Measurements from ENCODE around the gene CPSF4. TPM values are rescaled to one million over a fixed set of nuclear protein-coding genes. Genes with fewer than 3 reads are reported as not detected.

Gene CPSF4
- total RNA-seq, 1 experiment from 2014 or later, result 37.2 TPM

DNA sequence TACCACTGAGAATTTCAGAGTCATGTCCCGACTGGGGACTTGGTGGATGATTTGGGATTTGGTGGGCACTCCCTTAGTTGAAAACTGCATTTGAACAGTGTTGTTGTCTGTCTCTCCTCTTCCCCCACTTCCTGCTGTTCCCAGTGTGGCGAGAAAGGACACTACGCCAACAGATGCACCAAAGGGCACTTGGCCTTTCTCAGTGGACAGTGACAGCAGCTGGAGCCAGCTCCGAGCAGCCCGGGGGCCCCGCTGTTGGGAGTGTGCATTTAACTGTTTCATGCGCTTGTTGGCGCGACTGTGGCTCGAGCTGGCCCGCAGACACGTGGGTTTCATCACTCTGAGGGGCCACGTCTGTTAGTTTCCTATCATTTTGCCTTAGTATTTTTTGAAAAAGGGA is 17.5 kb downstream of the CPSF4 start:
- no TSS peak for BruUV-seq (replicated peaks)
- no peak for DNase-seq
- no peaks in the 10 kb centered on the region for H3K4me1 Mint-ChIP-seq (ENCODE audit: low read depth, unreplicated experiment)
- no peak overlapping the region for H3K4me3 Mint-ChIP-seq (ENCODE audit: low read depth, unreplicated experiment)
- no peak overlapping the region for H3K27ac Mint-ChIP-seq (ENCODE audit: unreplicated experiment)
- intact Hi-C loops (cut with micrococcal nuclease; ENCODE audit: unreplicated experiment), result no loop called here
- H3K9me3 Mint-ChIP-seq (ENCODE audit: low read depth, unreplicated experiment), result no peaks in the 10 kb centered on the region
- TF ChIP-seq, protein P1, sequence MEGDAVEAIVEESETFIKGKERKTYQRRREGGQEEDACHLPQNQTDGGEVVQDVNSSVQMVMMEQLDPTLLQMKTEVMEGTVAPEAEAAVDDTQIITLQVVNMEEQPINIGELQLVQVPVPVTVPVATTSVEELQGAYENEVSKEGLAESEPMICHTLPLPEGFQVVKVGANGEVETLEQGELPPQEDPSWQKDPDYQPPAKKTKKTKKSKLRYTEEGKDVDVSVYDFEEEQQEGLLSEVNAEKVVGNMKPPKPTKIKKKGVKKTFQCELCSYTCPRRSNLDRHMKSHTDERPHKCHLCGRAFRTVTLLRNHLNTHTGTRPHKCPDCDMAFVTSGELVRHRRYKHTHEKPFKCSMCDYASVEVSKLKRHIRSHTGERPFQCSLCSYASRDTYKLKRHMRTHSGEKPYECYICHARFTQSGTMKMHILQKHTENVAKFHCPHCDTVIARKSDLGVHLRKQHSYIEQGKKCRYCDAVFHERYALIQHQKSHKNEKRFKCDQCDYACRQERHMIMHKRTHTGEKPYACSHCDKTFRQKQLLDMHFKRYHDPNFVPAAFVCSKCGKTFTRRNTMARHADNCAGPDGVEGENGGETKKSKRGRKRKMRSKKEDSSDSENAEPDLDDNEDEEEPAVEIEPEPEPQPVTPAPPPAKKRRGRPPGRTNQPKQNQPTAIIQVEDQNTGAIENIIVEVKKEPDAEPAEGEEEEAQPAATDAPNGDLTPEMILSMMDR (IDR thresholded peaks at IDR 0.05; ENCODE audit: unreplicated experiment), result no peak
- CTCF ChIA-PET, result no interaction called here
- no peaks in the 10 kb centered on the region for H3K27me3 Mint-ChIP-seq (ENCODE audit: unreplicated experiment)
- H3K36me3 Mint-ChIP-seq (ENCODE audit: insufficient read depth, unreplicated experiment), result peaks cover 33% of the 10 kb centered on the region

DNA sequence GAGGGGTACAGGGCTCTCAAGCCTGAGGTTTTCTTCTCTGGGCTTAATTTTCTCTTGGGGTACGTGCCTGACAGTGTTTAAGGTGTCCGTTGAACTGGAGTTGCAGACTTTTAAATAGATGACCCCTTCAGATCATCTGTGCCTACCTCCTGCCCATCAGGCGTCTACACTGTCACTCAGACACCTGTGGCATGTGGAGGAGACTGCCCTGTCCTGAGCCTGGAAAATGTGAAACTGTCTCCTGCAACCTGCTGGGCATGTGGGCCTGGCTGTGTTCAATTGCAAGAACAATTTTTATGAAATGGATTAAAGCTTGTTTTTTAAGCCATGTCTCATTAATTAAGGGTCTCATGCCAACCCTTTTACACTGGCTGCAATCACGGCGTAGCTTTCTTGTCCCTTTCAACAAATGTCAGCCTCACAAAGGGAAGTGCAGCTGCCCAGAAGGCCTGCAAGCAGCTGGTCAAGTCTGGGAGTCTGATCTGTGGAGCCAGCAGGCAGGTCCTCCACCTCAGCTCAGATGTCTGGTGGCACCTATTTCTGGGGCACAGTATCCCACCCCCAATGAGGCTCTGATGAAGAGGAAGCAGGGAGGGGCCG is 18.4 kb downstream of the CPSF4 start:
- CTCF ChIA-PET, result no interaction called here
- Mint-ChIP-seq H3K36me3 (ENCODE audit: insufficient read depth, unreplicated experiment) (peaks cover 33% of the 10 kb centered on the region), H3K27ac (ENCODE audit: unreplicated experiment) (no peak overlapping the region), H3K4me1 (ENCODE audit: low read depth, unreplicated experiment) (no peaks in the 10 kb centered on the region), H3K9me3 (ENCODE audit: low read depth, unreplicated experiment) (no peaks in the 10 kb centered on the region), H3K27me3 (ENCODE audit: unreplicated experiment) (no peaks in the 10 kb centered on the region), H3K4me3 (ENCODE audit: low read depth, unreplicated experiment) (no peak overlapping the region)
- TF ChIP-seq, protein P1 (IDR thresholded peaks at IDR 0.05; ENCODE audit: unreplicated experiment), result no peak
- intact Hi-C loops (cut with micrococcal nuclease; ENCODE audit: unreplicated experiment), result no loop called here
- no peak for DNase-seq
- no TSS peak for BruUV-seq (replicated peaks)

DNA sequence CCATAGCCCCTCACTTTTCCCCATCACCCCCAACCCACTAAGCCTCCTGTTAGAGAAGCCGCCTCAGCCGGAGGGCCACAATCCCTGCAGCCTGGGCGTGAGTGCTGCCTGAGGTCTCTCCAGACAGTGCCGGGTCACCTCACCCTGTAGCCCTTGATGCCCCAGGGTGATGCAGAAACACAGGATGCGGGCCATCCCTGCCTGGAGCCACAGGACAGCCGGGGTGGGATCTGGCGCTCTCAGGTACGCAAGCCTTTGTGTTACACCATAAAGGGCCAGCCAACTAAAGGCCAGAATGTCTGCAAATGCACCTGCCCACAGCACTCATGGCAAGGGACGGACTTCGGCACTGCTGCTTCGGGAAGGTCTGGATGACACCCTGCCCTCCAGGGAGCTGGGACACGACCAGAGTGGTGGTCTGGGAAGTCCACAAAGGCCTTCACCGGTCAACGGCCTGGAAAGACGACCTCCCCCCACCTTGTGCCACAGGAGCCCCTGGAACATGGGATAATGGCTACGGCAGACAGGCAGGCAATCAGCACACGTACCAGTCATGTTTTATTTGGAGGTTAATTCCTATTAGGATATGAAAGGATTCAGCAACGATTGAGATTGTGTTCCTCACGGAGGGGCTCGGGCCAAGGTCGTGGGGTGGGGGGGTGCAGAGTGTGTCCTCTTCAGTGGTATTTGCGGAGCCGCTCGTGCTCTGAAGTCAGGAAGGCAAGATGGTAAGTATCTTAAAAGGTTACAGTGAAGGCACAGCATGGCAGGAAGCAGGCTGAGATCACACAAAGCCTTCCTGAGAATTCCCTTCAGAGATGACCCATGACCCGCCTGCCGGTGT is 19.1 kb downstream of the CPSF4 start:
- BruUV-seq (replicated peaks), result no TSS peak

DNA sequence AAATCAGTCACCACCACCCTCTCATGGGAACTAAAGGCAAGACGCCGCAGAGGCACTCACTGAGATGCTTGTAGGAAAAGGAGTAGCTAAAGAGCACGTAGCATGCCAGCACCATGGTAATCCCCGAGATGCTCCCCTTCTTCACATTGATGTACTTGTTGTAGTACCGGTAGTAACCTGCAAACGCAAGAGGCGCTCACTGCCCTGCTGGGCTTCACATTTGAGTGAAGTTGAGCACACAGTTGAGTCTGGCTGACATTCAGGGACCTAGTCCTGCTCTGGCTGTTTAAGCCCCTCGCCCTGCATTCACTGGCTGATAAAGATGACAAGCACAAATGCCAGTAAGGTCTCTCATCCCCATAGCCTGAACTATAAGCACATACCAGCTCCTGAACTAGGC is 20.3 kb downstream of the CPSF4 start:
- no peaks in the 10 kb centered on the region for H3K9me3 Mint-ChIP-seq (ENCODE audit: low read depth, unreplicated experiment)
- no peaks in the 10 kb centered on the region for H3K4me1 Mint-ChIP-seq (ENCODE audit: low read depth, unreplicated experiment)
- no peak overlapping the region for H3K27ac Mint-ChIP-seq (ENCODE audit: unreplicated experiment)
- CTCF ChIA-PET, result no interaction called here
- TF ChIP-seq, protein P1 (IDR thresholded peaks at IDR 0.05; ENCODE audit: unreplicated experiment), result no peak
- no peak for DNase-seq
- H3K27me3 Mint-ChIP-seq (ENCODE audit: unreplicated experiment), result no peaks in the 10 kb centered on the region
- no peak overlapping the region for H3K4me3 Mint-ChIP-seq (ENCODE audit: low read depth, unreplicated experiment)
- intact Hi-C loops (cut with micrococcal nuclease; ENCODE audit: unreplicated experiment), result no loop called here
- peaks cover 30% of the 10 kb centered on the region for H3K36me3 Mint-ChIP-seq (ENCODE audit: insufficient read depth, unreplicated experiment)
- BruUV-seq (replicated peaks), result no TSS peak

More for the DNA sequence above, 19.1 kb downstream of the CPSF4 start:
- intact Hi-C loops (cut with micrococcal nuclease; ENCODE audit: unreplicated experiment), result no loop called here
- no peak for DNase-seq
- Mint-ChIP-seq H3K27me3 (ENCODE audit: unreplicated experiment) (no peaks in the 10 kb centered on the region), H3K4me3 (ENCODE audit: low read depth, unreplicated experiment) (no peak overlapping the region), H3K27ac (ENCODE audit: unreplicated experiment) (no peak overlapping the region), H3K36me3 (ENCODE audit: insufficient read depth, unreplicated experiment) (peaks cover 33% of the 10 kb centered on the region), H3K4me1 (ENCODE audit: low read depth, unreplicated experiment) (no peaks in the 10 kb centered on the region), H3K9me3 (ENCODE audit: low read depth, unreplicated experiment) (no peaks in the 10 kb centered on the region)
- CTCF ChIA-PET, result no interaction called here
- TF ChIP-seq, protein P1 (IDR thresholded peaks at IDR 0.05; ENCODE audit: unreplicated experiment), result no peak
